Tibial nerve (tissue), 4 donors: Measurements from ENCODE around the gene TWSG1. TPM values are rescaled to one million over a fixed set of nuclear protein-coding genes. Genes with fewer than 3 reads are reported as not detected.
A peak's percentile ranks its signal among the peaks of the same experiment; 100 is the strongest.
"Not testable (repeated sequence)": the region's sequence is repeated elsewhere in the genome, so short reads cannot be mapped to it uniquely, and the experiment has no call there.

Source experiments
- DNase-seq, 2 donors: peaks; one replicate each; pipeline ENCODE4 v3.0.0-alpha.2; 2019; ENCODE audit warnings: low spot score in 2 of 2
- H3K27ac ChIP-seq, 4 donors: fragments of 200-600 bp; sonication (generic) in 3 of 4; one replicate each; pipeline ENCODE4 v1.5.1; 2017 to 2019; ENCODE audit warnings: mild to moderate bottlenecking in 1 of 4
- H3K27me3 ChIP-seq, 2 donors: fragments of 200-600 bp; sonication (generic) in 1 of 2; one replicate each; pipeline versions ENCODE4 v1.5.1 to v1.6.0; 2017 to 2019
- H3K36me3 ChIP-seq, 3 donors: fragments of 200-600 bp; sonication (generic); one replicate each; pipeline ENCODE4 v1.5.1; 2018 to 2019
- H3K4me1 ChIP-seq, 4 donors: fragments of 200-600 bp; sonication (generic) in 3 of 4; one replicate each; pipeline ENCODE4 v1.5.1; 2017 to 2019
- H3K4me3 ChIP-seq, 4 donors: fragments of 200-600 bp; sonication (generic) in 3 of 4; one replicate each; pipeline ENCODE4 v1.5.1; 2017 to 2019; ENCODE audit warnings: mild to moderate bottlenecking in 1 of 4, moderate library complexity in 1 of 4
- H3K9me3 ChIP-seq, 4 donors: fragments of 200-600 bp; sonication (generic) in 3 of 4; one replicate each; pipeline ENCODE4 v1.5.1; 2017 to 2019
- EP300 ChIP-seq, 2 donors: sonication (generic); formaldehyde crosslinking; IDR thresholded peaks; one replicate each; pipeline ENCODE4 v1.6.1; 2017; ENCODE audit warnings: antibody characterized with exemption in 2 of 2, mild to moderate bottlenecking in 1 of 2
- POLR2A ChIP-seq, 2 donors: fragments of 450-650 bp; IDR thresholded peaks; one replicate each; pipeline ENCODE4 v1.6.1; 2017; ENCODE audit warnings: antibody characterized with exemption in 2 of 2, mild to moderate bottlenecking in 2 of 2, moderate library complexity in 2 of 2
- WGBS, 2 donors: methylation state at CpG; one replicate each; pipeline ENCODE4 v1.1.5; 2018; 5-methylcytosine and 5-hydroxymethylcytosine counted together
- total RNA-seq, 4 donors: library from RNA; depleted of rRNA; stranded (reverse); fragments of >200 nt; gene quantifications; one replicate each; pipeline ENCODE4 v1.1.0, GENCODE V29; 2016
- TF ChIP-seq, protein P1 (sequence below), 5 experiments: fragments of 200-600 bp in 3 of 5; fragments of 450-650 bp in 2 of 5; sonication (generic) in 3 of 5; IDR thresholded peaks; one replicate each; pipeline ENCODE4 v1.5.1; 2016 to 2019; ENCODE audit warnings: antibody characterized with exemption in 5 of 5, mild to moderate bottlenecking in 3 of 5, moderate library complexity in 2 of 5

TWSG1 gene
- total RNA-seq, 4 donors from 2014 or later: 33.3 to 64.9 (median 56.9) TPM

DNA sequence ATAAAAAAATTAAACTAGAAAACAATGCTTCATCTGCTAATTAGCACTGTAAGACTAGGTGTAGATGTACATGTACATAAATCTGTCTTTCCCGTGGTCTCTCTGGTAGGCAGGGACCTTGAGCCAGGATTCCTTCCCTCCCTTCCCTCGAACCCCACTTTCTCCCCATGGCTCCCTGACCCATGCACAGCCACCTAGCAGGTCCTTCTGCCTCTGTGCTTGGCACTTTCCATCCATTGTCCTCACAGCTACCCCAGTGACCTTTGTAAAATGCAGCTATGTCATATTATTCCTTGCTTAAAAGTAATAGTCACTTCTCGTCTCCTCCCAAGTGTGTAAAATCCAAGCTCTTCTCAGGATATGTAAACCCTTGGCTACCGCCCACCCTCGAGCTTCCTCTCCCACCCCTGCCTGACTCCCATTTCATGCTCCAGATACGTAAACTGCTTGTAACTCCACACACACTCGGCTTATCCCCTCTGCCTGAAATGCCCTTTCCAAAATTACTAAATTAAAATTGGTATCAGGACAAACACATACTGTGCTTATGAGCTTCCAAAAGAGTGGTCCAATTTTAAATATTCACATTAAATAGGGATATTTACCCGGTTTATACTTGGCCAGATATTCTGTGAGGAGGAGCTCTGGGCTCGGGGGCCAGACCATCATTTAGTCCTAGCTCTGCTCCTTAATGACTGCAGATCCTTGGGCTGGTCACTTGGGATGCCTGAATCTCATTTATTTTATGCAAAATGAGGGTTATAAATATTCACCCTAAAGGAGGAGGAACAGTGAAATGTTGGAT, 86.7 kb downstream of the TWSG1 start:
- H3K4me3 ChIP-seq: no peak overlapping the region
- H3K36me3 ChIP-seq: no peaks in the 10 kb centered on the region
- no peak overlapping the region for H3K27ac ChIP-seq
- H3K27me3 ChIP-seq: no peaks in the 10 kb centered on the region
- WGBS, 2 donors: 79 to 80% methylated on average over 9 of the region's 9 CpGs
- H3K9me3 ChIP-seq: peaks cover 0 to 10% (median 0%) of the 10 kb centered on the region in 4 donors
- TF ChIP-seq, protein P1, sequence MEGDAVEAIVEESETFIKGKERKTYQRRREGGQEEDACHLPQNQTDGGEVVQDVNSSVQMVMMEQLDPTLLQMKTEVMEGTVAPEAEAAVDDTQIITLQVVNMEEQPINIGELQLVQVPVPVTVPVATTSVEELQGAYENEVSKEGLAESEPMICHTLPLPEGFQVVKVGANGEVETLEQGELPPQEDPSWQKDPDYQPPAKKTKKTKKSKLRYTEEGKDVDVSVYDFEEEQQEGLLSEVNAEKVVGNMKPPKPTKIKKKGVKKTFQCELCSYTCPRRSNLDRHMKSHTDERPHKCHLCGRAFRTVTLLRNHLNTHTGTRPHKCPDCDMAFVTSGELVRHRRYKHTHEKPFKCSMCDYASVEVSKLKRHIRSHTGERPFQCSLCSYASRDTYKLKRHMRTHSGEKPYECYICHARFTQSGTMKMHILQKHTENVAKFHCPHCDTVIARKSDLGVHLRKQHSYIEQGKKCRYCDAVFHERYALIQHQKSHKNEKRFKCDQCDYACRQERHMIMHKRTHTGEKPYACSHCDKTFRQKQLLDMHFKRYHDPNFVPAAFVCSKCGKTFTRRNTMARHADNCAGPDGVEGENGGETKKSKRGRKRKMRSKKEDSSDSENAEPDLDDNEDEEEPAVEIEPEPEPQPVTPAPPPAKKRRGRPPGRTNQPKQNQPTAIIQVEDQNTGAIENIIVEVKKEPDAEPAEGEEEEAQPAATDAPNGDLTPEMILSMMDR (IDR thresholded peaks at IDR 0.05): no peak
- no peak for TF ChIP-seq EP300 (IDR thresholded peaks at IDR 0.05)
- no peak for TF ChIP-seq POLR2A (IDR thresholded peaks at IDR 0.05)
- no peak for DNase-seq
- H3K4me1 ChIP-seq: peaks cover 0 to 19% (median 5%) of the 10 kb centered on the region in 4 donors

DNA sequence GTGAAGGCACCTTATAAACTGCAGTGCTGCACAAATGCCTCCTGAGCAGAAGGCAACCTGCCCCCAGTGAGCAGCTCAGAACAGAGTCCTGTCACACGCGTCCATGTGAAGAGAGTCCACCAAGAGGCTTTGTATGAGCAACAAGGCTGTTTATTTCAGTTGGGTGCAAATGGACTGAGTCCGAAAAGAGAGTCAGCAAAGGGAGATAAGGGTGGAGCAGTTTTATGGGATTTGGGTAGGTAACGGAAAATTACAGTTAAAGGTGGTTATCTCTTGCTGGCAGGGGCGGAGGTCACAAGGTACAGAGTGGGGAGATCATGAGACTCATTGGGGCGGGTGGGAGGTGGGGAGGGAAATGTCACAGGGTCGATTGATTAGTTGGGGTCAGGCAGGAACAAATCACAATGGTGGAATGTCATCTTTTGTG, 87.3 kb downstream of the TWSG1 start:
- Histone ChIP-seq H3K27ac (no peak overlapping the region), H3K36me3 (no peaks in the 10 kb centered on the region), H3K9me3 (peaks cover 0 to 10% (median 0%) of the 10 kb centered on the region in 4 donors), H3K4me3 (no peak overlapping the region), H3K27me3 (no peaks in the 10 kb centered on the region), H3K4me1 (peaks cover 0 to 13% (median 5%) of the 10 kb centered on the region in 4 donors)
- no peak for TF ChIP-seq POLR2A (IDR thresholded peaks at IDR 0.05)
- no peak for TF ChIP-seq EP300 (IDR thresholded peaks at IDR 0.05)
- TF ChIP-seq, protein P1 (IDR thresholded peaks at IDR 0.05): no peak
- DNase-seq: no peak
- WGBS, 2 donors: 88 to 93% methylated on average over 7 of the region's 7 CpGs

DNA sequence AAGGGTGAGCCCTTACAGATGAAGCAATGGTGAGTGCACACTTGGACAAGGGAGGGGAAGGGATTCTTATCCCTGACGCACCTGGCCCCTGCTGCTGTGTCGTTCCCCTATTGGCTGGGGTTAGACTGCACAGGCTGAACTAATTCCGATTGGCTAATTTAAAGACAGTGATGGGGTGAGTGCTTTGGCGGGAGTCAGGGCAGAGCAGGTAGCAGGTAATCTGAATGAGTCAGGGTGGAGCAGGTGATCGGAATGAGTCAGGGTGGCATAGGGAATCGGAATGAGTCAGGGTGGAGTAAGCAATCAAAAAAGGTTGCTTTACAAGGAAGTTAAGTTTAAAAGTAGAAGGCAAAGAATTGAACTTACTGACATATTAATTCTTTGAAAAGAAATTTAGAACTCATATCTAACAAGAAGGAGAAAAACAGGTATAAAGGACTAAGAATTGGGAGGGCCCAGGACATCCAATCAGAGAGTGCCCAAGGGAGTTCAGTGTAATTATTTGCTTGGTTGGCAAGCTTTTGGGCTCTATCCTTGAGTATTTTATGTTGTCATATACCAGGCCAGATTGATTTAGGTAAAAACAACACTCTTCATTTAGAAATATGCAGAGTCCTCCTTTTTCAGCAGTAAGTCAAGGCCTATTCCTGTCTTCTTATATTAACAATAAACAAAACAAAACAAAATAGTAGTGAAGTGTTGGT, 88.4 kb downstream of the TWSG1 start:
- WGBS, 2 donors: 95 to 98% methylated on average over 6 of the region's 6 CpGs
- no peak overlapping the region for H3K27ac ChIP-seq
- H3K27me3 ChIP-seq: no peaks in the 10 kb centered on the region
- no peak overlapping the region for H3K4me3 ChIP-seq
- DNase-seq: no peak
- peaks cover 0 to 10% (median 0%) of the 10 kb centered on the region in 4 donors for H3K9me3 ChIP-seq
- TF ChIP-seq EP300 (IDR thresholded peaks at IDR 0.05): no peak
- H3K4me1 ChIP-seq: peaks cover 0 to 7% (median 2%) of the 10 kb centered on the region in 4 donors
- no peaks in the 10 kb centered on the region for H3K36me3 ChIP-seq

DNA sequence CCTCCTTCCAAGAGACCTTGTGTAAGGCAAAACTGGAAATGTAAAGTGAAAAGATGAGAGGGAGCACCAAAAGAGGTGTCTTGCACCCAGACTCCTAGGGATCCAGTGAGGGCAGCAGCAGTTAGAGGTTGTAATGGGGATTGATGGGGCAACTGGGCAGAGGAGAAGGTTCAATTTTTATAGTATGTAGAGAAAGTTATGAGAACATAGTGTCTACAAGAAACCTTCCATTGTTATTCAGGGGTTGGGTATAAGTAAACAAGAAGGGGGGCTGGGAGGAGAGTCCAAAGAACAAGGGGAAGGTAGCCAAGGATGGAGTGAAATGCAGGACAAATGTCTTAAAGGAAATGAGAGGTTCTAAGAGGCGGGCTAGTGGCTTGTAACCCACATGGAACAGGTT, 89.1 kb downstream of the TWSG1 start:
- not testable (repeated sequence) for H3K27ac ChIP-seq, DNase-seq, H3K36me3 ChIP-seq, H3K27me3 ChIP-seq, H3K4me3 ChIP-seq
- WGBS, 2 donors: 97 to 98% methylated on average over 1 of the region's 1 CpG
- peaks cover 0 to 10% (median 0%) of the 10 kb centered on the region in 4 donors for H3K9me3 ChIP-seq
- H3K4me1 ChIP-seq: peaks cover 0 to 12% (median 4%) of the 10 kb centered on the region in 4 donors

DNA sequence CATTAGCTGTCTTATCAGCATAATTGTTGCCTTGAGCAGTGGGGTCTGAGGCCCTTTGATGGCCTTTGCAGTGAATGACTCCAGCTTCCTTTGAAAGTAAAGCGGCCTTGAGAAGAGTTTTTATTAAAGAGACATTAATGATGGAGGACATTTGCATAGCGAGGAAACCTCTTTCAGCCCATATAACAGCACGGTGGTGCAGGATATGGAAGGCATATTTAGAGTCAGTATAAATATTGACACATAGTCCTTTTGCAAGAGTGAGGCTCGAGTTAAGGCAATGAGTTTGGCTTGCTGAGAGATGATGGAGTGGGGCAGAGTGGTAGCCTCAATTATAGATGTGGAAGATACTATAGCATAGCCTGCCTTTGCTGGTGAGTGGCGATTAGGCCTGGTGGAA, 89.7 kb downstream of the TWSG1 start:
- not testable (repeated sequence) for DNase-seq, H3K27ac ChIP-seq, H3K27me3 ChIP-seq, H3K4me3 ChIP-seq, H3K36me3 ChIP-seq
- Histone ChIP-seq H3K9me3 (peaks cover 0 to 10% (median 0%) of the 10 kb centered on the region in 4 donors), H3K4me1 (peaks cover 0 to 17% (median 7%) of the 10 kb centered on the region in 4 donors)
- 86 to 90% methylated on average over 5 of the region's 5 CpGs for WGBS, 2 donors

DNA sequence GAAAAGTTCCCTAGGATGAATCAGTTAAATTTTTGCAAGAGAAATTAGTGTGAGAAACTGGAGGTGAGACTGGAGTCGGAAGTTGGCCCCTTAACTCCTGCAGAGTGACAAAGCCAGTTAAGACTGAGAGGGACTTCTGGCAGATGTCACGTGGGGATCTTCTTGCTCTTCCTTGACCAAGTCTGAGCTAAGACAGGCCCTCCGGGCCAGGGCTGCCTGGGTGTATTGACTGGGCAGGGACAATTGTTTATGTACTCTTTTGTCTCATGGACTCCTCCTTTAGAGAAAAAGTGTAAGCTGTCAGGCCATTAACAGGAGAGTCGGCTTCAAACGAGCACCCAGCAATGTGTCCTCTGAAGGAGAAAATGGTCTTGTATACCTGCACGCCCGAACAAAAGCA, 92.2 kb downstream of the TWSG1 start:
- H3K36me3 ChIP-seq: no peaks in the 10 kb centered on the region
- peak overlapping the region in 2 of 4 donors; percentile 29 to 79 for H3K27ac ChIP-seq
- H3K4me3 ChIP-seq: no peak overlapping the region
- peaks cover 0 to 10% (median 0%) of the 10 kb centered on the region in 4 donors for H3K9me3 ChIP-seq
- no peak for DNase-seq
- H3K27me3 ChIP-seq: no peaks in the 10 kb centered on the region
- H3K4me1 ChIP-seq: peaks cover 0 to 21% (median 10%) of the 10 kb centered on the region in 4 donors
- TF ChIP-seq, protein P1 (IDR thresholded peaks at IDR 0.05): no peak
- no peak for TF ChIP-seq POLR2A (IDR thresholded peaks at IDR 0.05)
- TF ChIP-seq EP300 (IDR thresholded peaks at IDR 0.05): no peak
- WGBS, 2 donors: 81 to 82% methylated on average over 7 of the region's 7 CpGs
